ENCODE results near the gene WNT6.

The WNT6 gene

GRCh38 chr2:218877331-218877730, 17.7 kb downstream of the WNT6 start:
- DNase-seq = no peak

GRCh38 chr2:218877891-218878290, 18.3 kb downstream of the WNT6 start:
- DNase-seq = no peak

GRCh38 chr2:218878486-218878885, 18.9 kb downstream of the WNT6 start:
- no peak for DNase-seq

- no peak for DNase-seq
These were observed 19.5 kb downstream of the WNT6 start for GRCh38 chr2:218878926-218879761.

GRCh38 chr2:218879776-218880101, 20.1 kb downstream of the WNT6 start:
- DNase-seq = no peak

GRCh38 chr2:218880102-218880858, 20.7 kb downstream of the WNT6 start, which contains the start of gene WNT10A:
WNT10A (plus strand) TSS chr2:218880852; CDS start chr2:218880996, 144 bp downstream.
- no peak for DNase-seq

- no peak for DNase-seq
These were observed 21.4 kb downstream of the WNT6 start for GRCh38 chr2:218880859-218881594.

GRCh38 chr2:218881744-218882460, 22.3 kb downstream of the WNT6 start:
- DNase-seq = no peak

- DNase-seq = no peak
These were observed 22.8 kb downstream of the WNT6 start for GRCh38 chr2:218882461-218882816.

- DNase-seq = no peak
These were observed 23.3 kb downstream of the WNT6 start for GRCh38 chr2:218882866-218883366.

- DNase-seq = no peak
These were observed 24.2 kb downstream of the WNT6 start for GRCh38 chr2:218883491-218884490.

GRCh38 chr2:218884519-218884918, 24.9 kb downstream of the WNT6 start:
- DNase-seq = no peak

- DNase-seq = peak in 30 of 51 donors; percentile 4 to 73 (median 40)
These were observed 26.7 kb downstream of the WNT6 start for GRCh38 chr2:218885981-218886947.

- no peak for DNase-seq
These were observed 27.5 kb downstream of the WNT6 start for GRCh38 chr2:218887079-218887478.

- DNase-seq = no peak
These were observed 28.7 kb downstream of the WNT6 start for GRCh38 chr2:218888341-218888740.

- DNase-seq = no peak
These were observed 30.3 kb downstream of the WNT6 start for GRCh38 chr2:218889937-218890336.

- no peak for DNase-seq
These were observed 30.8 kb downstream of the WNT6 start for GRCh38 chr2:218890369-218890768.

- no peak for DNase-seq
These were observed 31.9 kb downstream of the WNT6 start for GRCh38 chr2:218891275-218892135.
